Upper lobe of left lung (tissue), 4 donors: Measurements from ENCODE around the gene ZBTB7B.

Experiments used
- EP300 ChIP-seq, 4 donors: sonication (generic); formaldehyde crosslinking; IDR thresholded peaks; one replicate each; pipeline ENCODE4 v1.5.1; 2017; ENCODE audit warnings: antibody characterized with exemption in 4 of 4, control low read depth in 2 of 4
- TF ChIP-seq, protein P1 (sequence below), 6 experiments: fragments of 450-650 bp in 4 of 6; fragments of 200-600 bp in 2 of 6; sonication (generic) in 2 of 6; IDR thresholded peaks; one replicate each; pipeline ENCODE4 v1.5.1; 2016 to 2019; ENCODE audit warnings: antibody characterized with exemption in 6 of 6

DNA sequence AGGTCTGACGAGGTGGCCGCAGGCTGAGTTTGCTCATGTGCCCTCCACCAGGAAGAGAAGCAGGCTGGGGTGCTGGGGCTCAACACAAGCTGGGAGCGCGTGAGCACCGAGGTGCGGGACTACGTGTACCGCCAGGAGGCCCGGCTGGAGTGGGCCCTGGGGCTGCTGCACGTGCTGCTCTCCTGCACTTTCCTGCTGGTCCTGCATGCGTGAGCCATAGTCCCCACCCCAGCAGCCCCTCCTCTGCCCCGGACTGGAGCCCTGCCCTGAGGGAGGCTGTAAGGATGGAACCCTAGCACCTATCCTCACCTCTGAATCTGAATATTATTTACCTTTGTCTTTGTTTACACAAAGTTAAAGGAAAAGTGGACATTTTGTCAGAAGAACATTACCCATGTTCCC, 40.7 kb downstream of the ZBTB7B start:
- TF ChIP-seq EP300 (IDR thresholded peaks at IDR 0.05) = no peak
- TF ChIP-seq, protein P1, sequence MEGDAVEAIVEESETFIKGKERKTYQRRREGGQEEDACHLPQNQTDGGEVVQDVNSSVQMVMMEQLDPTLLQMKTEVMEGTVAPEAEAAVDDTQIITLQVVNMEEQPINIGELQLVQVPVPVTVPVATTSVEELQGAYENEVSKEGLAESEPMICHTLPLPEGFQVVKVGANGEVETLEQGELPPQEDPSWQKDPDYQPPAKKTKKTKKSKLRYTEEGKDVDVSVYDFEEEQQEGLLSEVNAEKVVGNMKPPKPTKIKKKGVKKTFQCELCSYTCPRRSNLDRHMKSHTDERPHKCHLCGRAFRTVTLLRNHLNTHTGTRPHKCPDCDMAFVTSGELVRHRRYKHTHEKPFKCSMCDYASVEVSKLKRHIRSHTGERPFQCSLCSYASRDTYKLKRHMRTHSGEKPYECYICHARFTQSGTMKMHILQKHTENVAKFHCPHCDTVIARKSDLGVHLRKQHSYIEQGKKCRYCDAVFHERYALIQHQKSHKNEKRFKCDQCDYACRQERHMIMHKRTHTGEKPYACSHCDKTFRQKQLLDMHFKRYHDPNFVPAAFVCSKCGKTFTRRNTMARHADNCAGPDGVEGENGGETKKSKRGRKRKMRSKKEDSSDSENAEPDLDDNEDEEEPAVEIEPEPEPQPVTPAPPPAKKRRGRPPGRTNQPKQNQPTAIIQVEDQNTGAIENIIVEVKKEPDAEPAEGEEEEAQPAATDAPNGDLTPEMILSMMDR (IDR thresholded peaks at IDR 0.05) = no peak
